ENCODE measurements around the gene PRSS2. TPM values are rescaled to one million over a fixed set of nuclear protein-coding genes. Genes with fewer than 3 reads are reported as not detected.
"Not testable (repeated sequence)": the region's sequence is repeated elsewhere in the genome, so short reads cannot be mapped to it uniquely, and the experiment has no call there.

Gene PRSS2
- total RNA-seq, 1 donor from 2014 or later = 2.0 TPM

DNA sequence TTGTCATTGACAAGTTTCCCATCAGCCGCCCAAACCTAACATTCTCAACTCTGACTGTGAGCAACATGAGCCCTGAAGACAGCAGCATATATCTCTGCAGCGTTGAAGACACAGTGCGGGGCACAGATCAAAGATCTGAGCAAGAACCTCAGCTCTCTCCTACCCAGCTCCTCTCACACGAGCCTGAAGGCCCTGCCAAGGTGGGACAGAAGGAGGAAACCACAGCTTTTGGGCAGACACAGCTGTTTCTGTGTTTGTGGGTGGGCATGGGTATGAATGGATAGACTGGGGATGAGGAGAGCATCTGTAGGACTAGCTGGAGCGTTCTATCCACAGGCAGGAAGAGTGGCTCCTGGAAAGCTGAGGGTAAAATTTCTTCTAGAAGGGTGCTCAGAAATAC, 30.0 kb upstream of the PRSS2 start:
- TF ChIP-seq, protein P1, sequence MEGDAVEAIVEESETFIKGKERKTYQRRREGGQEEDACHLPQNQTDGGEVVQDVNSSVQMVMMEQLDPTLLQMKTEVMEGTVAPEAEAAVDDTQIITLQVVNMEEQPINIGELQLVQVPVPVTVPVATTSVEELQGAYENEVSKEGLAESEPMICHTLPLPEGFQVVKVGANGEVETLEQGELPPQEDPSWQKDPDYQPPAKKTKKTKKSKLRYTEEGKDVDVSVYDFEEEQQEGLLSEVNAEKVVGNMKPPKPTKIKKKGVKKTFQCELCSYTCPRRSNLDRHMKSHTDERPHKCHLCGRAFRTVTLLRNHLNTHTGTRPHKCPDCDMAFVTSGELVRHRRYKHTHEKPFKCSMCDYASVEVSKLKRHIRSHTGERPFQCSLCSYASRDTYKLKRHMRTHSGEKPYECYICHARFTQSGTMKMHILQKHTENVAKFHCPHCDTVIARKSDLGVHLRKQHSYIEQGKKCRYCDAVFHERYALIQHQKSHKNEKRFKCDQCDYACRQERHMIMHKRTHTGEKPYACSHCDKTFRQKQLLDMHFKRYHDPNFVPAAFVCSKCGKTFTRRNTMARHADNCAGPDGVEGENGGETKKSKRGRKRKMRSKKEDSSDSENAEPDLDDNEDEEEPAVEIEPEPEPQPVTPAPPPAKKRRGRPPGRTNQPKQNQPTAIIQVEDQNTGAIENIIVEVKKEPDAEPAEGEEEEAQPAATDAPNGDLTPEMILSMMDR (IDR thresholded peaks at IDR 0.05; ENCODE audit: unreplicated experiment) = no peak
- Mint-ChIP-seq H3K4me3 (ENCODE audit: unreplicated experiment) (no peak overlapping the region), H3K27me3 (ENCODE audit: unreplicated experiment) (no peaks in the 10 kb centered on the region), H3K4me1 (ENCODE audit: unreplicated experiment) (no peaks in the 10 kb centered on the region), H3K9me3 (ENCODE audit: unreplicated experiment) (no peaks in the 10 kb centered on the region), H3K36me3 (ENCODE audit: low read depth, unreplicated experiment) (no peaks in the 10 kb centered on the region), H3K27ac (ENCODE audit: unreplicated experiment) (no peak overlapping the region)
- no peak for DNase-seq (ENCODE audit: low spot score)

DNA sequence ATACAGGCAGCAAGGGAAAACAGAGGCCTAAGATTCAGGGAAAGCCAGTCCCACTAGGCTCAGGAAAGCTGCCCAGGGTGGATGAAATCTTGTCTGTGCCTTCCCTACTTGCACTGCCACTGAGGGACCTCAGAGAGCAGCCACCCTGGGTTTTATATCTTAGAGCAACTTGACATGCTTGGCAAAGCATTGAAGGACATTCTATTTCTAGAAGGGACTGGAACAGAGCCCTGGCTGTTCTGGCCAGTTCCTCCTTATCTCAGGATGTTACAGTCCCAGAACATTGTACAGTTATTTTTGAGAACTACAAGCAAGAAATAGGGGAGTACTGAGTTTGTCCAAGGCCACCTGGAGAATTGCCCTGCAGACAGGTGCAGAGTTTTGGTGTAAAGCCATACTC, 28.8 kb upstream of the PRSS2 start:
- H3K27me3 Mint-ChIP-seq (ENCODE audit: unreplicated experiment); H3K4me1 Mint-ChIP-seq (ENCODE audit: unreplicated experiment); H3K36me3 Mint-ChIP-seq (ENCODE audit: low read depth, unreplicated experiment); DNase-seq (ENCODE audit: low spot score); H3K4me3 Mint-ChIP-seq (ENCODE audit: unreplicated experiment); H3K27ac Mint-ChIP-seq (ENCODE audit: unreplicated experiment); H3K9me3 Mint-ChIP-seq (ENCODE audit: unreplicated experiment): not testable (repeated sequence)

DNA sequence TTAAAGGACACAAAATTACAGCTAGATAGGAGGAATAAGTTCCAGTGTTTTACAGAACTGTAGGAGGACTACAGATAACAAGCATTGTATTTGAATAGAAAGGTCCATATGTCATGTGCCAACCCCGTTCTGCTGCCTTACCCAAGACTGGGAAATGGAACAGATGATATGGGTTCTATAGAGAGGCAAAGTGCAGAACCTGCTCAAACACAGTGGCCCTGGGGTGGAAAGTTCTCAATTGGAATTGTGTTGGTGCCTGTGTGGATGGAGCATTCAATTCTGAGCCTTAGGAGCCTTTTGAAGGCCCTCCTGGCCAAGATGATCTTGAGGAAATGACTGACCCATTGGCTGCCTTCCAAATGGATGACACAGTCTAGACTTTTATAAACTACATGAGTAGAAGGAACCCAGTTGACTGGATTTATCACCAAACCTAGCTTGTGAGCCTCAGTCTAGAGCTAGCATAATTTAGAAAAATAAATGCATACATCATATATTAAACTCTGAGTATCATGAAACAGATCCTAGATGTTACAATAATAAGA, 25.6 kb upstream of the PRSS2 start:
- Mint-ChIP-seq H3K36me3 (ENCODE audit: low read depth, unreplicated experiment) (no peaks in the 10 kb centered on the region), H3K4me3 (ENCODE audit: unreplicated experiment) (no peak overlapping the region), H3K9me3 (ENCODE audit: unreplicated experiment) (no peaks in the 10 kb centered on the region), H3K4me1 (ENCODE audit: unreplicated experiment) (peaks cover 10% of the 10 kb centered on the region), H3K27ac (ENCODE audit: unreplicated experiment) (no peak overlapping the region), H3K27me3 (ENCODE audit: unreplicated experiment) (peaks cover 4% of the 10 kb centered on the region)
- no peak for DNase-seq (ENCODE audit: low spot score)
- TF ChIP-seq, protein P1 (IDR thresholded peaks at IDR 0.05; ENCODE audit: unreplicated experiment) = no peak

DNA sequence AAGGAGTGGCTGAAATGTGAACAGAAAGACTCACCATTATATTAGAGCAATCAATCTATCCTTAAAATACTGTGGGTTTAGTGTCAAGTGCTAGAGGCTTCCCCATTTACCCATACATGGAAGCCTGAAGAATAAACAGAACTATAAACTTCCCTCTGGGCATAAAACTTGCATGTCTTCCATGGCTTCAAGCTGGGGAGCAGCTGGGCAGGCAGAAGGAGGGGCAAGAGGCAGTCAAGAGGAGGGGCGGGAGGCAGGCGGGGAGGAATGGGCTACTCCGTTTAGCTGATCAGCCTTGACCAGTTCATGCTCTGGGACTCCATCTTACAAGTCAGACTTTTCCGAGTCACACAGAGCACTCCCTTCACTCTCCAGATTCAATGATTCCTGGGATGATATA, 25.0 kb upstream of the PRSS2 start:
- no peak overlapping the region for H3K27ac Mint-ChIP-seq (ENCODE audit: unreplicated experiment)
- H3K4me3 Mint-ChIP-seq (ENCODE audit: unreplicated experiment) = no peak overlapping the region
- peaks cover 10% of the 10 kb centered on the region for H3K4me1 Mint-ChIP-seq (ENCODE audit: unreplicated experiment)
- peaks cover 4% of the 10 kb centered on the region for H3K27me3 Mint-ChIP-seq (ENCODE audit: unreplicated experiment)
- DNase-seq (ENCODE audit: low spot score) = no peak
- H3K9me3 Mint-ChIP-seq (ENCODE audit: unreplicated experiment) = no peaks in the 10 kb centered on the region
- H3K36me3 Mint-ChIP-seq (ENCODE audit: low read depth, unreplicated experiment) = no peaks in the 10 kb centered on the region
- TF ChIP-seq, protein P1 (IDR thresholded peaks at IDR 0.05; ENCODE audit: unreplicated experiment) = no peak

DNA sequence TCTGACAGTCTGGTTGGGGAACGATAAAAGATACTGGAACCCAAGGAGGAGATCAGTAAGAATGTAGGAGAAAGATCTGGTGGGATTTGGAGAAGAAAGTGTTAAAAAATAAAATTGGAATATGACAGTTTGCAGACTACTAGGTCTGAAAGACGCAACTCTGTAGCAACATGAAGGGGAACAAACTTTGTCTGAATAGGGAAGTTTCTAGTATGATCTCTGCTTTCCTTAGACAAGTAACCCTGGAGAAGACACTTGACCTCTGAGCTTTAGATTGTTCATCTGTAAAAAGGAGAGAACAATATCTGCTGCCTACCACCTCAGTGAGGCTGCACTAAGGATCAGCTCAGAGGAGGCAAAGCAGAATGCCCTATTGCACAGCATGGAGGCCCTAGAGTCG, 24.5 kb upstream of the PRSS2 start:
- no peak for DNase-seq (ENCODE audit: low spot score)
- peaks cover 4% of the 10 kb centered on the region for H3K27me3 Mint-ChIP-seq (ENCODE audit: unreplicated experiment)
- no peaks in the 10 kb centered on the region for H3K36me3 Mint-ChIP-seq (ENCODE audit: low read depth, unreplicated experiment)
- H3K4me3 Mint-ChIP-seq (ENCODE audit: unreplicated experiment) = no peak overlapping the region
- TF ChIP-seq, protein P1 (IDR thresholded peaks at IDR 0.05; ENCODE audit: unreplicated experiment) = no peak
- no peak overlapping the region for H3K27ac Mint-ChIP-seq (ENCODE audit: unreplicated experiment)
- H3K9me3 Mint-ChIP-seq (ENCODE audit: unreplicated experiment) = no peaks in the 10 kb centered on the region
- peaks cover 10% of the 10 kb centered on the region for H3K4me1 Mint-ChIP-seq (ENCODE audit: unreplicated experiment)

DNA sequence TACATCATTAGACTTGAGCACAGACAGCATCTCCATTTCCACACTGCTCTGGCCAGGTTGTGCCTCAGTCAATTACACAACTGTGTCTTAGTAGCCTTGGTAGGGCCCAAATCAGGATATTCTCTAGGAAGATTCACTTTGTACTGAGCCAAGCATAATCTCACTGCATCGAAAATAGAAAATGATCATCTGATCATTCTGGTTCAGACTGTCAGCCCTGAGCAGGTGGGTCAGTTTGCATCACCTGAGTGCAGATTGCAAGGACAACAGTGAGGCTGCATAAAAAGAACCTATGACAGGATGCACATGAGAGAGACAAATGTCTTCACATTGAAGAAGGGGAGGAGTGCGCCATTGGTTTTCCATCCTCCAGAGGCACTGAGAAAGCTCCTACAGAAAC, 22.4 kb upstream of the PRSS2 start:
- H3K4me3 Mint-ChIP-seq (ENCODE audit: unreplicated experiment); DNase-seq (ENCODE audit: low spot score); H3K27ac Mint-ChIP-seq (ENCODE audit: unreplicated experiment); H3K27me3 Mint-ChIP-seq (ENCODE audit: unreplicated experiment); H3K9me3 Mint-ChIP-seq (ENCODE audit: unreplicated experiment); H3K36me3 Mint-ChIP-seq (ENCODE audit: low read depth, unreplicated experiment); H3K4me1 Mint-ChIP-seq (ENCODE audit: unreplicated experiment): not testable (repeated sequence)
